HG03095 (cell line): ENCODE measurements around the gene C1orf105.

Experiments
- ATAC-seq: cut with Tn5 transposase; IDR thresholded peaks from one replicate; pipeline ENCODE4 v1.9.1; 2021; ENCODE audit warnings: moderate library complexity; ENCODE audit not compliant: unreplicated experiment

C1orf105 gene

GRCh38 chr1:172395576-172395975 lies 24.9 kb upstream of the C1orf105 start:
- ATAC-seq, result no peak

GRCh38 chr1:172397221-172397620 lies 23.3 kb upstream of the C1orf105 start:
- ATAC-seq, result peak; percentile 42

- ATAC-seq, result no peak
Measured at GRCh38 chr1:172397633-172398032, 22.9 kb upstream of the C1orf105 start.

GRCh38 chr1:172398193-172398592 lies 22.3 kb upstream of the C1orf105 start:
- ATAC-seq, result no peak

GRCh38 chr1:172398970-172399755 lies 21.3 kb upstream of the C1orf105 start:
- no peak for ATAC-seq

- ATAC-seq, result no peak
Measured at GRCh38 chr1:172399756-172400721, 20.4 kb upstream of the C1orf105 start.

GRCh38 chr1:172400722-172401105 lies 19.8 kb upstream of the C1orf105 start:
- ATAC-seq, result no peak

- ATAC-seq, result no peak
Measured at GRCh38 chr1:172401477-172401876, 19.0 kb upstream of the C1orf105 start.

GRCh38 chr1:172401892-172402291 lies 18.6 kb upstream of the C1orf105 start:
- no peak for ATAC-seq

- no peak for ATAC-seq
Measured at GRCh38 chr1:172402878-172403569, 17.5 kb upstream of the C1orf105 start.

- no peak for ATAC-seq
Measured at GRCh38 chr1:172404121-172404520, 16.4 kb upstream of the C1orf105 start.

- ATAC-seq, result no peak
Measured at GRCh38 chr1:172405912-172406311, 14.6 kb upstream of the C1orf105 start.

GRCh38 chr1:172406968-172407367 lies 13.5 kb upstream of the C1orf105 start:
- ATAC-seq, result no peak

GRCh38 chr1:172408958-172409357 lies 11.5 kb upstream of the C1orf105 start:
- ATAC-seq, result no peak

- no peak for ATAC-seq
Measured at GRCh38 chr1:172410027-172410426, 10.5 kb upstream of the C1orf105 start.

GRCh38 chr1:172411791-172412338 lies 8.6 kb upstream of the C1orf105 start:
- ATAC-seq, result no peak

GRCh38 chr1:172414331-172414730 lies 6.2 kb upstream of the C1orf105 start:
- no peak for ATAC-seq

- ATAC-seq, result no peak
Measured at GRCh38 chr1:172416496-172417035, 3.9 kb upstream of the C1orf105 start.

- no peak for ATAC-seq
Measured at GRCh38 chr1:172417557-172417956, 2.9 kb upstream of the C1orf105 start.

- ATAC-seq, result no peak
Measured at GRCh38 chr1:172421974-172422604, 1.6 kb downstream of the C1orf105 start.
